DMS53 (cell line): ENCODE measurements around the gene PTPRR.
A peak's percentile ranks its signal among the peaks of the same experiment; 100 is the strongest.
"Not testable (repeated sequence)": the region's sequence is repeated elsewhere in the genome, so short reads cannot be mapped to it uniquely, and the experiment has no call there.

ENCODE experiments used
- DNase-seq: peaks from one replicate; lab custom pipeline; 2025; lab: John Stamatoyannopoulos, UW

The PTPRR gene

DNA sequence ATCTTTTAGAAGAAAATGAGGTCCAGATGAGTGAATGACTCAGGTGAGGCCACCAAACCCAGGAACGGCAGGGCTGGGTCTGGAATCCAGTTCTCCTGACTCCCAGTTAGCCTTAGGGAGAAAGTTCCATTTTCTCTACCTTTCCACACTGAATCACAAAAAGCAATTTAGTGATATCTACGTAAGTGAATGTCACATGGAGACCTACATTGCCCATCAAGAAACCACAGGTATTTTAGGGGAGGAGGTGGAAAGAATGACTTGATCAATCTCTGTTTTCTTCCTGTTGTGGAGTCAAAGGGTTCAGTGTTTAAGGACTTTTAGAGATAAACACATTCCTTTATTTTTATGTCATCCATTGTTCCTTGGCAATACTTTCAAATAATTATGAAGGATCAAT, 176.4 kb downstream of the PTPRR start:
- no peak for DNase-seq

DNA sequence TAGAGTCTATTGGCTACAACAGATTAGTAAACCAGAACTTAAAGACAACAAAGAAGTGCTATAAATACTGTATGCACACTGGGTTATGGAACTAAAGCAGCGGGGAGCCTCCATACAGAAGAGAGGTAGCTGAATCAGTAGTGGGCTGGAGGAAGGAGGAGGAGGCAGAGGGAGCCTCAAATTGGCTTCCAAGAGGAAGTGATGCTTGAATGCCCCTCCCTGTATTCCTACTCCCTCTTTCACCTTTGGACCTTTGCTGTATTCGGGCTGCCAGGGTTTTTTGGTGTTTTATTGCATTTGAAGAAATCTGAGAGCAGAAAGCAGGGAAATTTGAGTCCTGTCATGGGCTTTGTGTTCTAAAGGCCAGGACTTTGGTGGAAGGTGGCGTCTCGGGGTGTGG, 179.3 kb downstream of the PTPRR start:
- DNase-seq = no peak

DNA sequence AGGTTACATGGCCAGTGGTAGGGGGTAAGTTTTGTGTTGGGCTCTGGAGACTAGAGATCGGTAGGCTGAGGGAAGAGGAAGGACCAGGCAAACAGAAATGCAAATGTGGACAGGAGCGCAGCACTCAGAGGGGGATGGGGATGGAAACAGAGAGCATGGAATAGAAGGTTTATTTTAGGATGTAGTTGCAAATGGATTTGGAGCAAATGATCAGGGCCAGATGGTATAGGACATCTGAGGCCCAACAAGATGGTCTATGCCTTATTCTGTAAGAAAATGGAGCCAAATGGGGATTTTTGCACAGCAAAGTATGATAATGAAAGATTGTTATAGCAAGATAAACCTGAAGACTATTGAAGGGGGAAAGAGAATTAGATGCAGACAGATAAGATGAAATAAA, 180.8 kb downstream of the PTPRR start:
- no peak for DNase-seq

DNA sequence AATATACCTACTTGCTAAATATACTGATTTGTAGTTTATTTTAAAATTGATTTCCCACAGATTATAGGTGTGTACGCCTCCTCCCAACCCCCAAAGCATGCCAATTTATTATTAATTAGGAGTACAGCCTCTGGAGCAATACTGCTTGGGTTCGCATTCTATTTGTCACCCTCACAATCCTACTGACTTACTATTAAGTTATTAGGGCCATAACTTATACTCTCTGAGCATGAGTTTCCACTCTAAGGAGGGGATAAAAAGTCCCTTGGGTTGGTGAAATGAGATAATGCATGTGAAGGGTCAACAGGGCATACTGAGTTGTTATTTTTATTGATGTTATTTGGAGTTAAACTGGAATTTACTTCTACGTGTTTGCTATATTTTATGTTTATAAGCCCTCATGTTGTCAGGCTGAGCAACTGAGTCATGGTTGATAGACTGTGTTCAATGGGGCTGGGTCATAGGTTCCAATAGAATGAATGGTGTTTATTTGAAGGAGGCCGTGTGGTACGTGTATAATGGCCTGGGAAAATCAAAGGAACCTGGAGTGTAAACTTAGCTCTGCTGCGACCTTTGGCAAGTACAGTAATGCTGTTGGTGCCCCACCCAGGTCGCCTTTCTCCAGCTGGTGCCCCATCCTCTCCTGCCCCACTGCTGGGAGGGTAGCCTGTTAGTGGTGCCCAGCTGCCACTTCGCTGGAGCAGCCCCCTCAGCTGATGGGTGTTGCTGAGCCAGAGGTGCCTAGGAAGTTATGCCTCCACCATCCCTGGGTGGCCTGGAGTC, 184.0 kb downstream of the PTPRR start:
- DNase-seq = no peak

DNA sequence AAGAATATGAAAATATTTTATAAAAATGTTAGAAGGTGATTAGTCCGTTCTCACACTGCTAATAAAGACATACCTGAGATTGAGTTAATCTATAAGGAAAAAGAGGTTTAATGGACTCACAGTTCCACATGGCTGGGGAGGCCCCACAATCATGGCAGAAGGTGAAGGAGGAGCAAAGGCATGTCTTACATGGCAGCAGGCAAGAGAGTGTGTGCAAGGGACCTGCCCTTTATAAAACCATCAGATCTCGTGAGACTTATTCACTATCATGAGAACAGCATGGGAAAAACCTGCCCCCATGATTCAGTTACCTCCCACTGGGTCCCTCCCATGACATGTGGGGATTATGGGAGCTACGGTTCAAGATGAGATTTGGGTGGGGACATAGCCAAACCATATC, 185.3 kb downstream of the PTPRR start:
- DNase-seq = not testable (repeated sequence)

DNA sequence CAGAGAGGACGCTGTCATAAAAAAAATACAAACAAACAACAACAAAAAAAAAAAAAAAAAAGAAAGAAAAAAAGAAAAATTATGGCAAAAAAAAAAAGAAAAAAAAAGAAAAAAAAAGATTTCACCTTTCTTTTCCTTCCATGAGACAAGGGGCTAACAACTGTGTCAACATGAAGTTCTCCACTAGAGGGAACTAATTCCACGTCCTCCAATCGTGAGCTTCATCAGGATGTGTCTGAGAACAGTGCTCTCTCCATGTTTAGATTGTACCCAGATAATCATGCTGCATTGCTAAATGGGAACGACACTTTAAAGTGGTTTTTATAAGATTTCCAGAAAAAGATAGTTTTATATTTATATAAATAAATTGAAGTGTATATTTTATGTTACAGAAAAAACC, 187.2 kb downstream of the PTPRR start:
- peak; percentile 92 for DNase-seq

DNA sequence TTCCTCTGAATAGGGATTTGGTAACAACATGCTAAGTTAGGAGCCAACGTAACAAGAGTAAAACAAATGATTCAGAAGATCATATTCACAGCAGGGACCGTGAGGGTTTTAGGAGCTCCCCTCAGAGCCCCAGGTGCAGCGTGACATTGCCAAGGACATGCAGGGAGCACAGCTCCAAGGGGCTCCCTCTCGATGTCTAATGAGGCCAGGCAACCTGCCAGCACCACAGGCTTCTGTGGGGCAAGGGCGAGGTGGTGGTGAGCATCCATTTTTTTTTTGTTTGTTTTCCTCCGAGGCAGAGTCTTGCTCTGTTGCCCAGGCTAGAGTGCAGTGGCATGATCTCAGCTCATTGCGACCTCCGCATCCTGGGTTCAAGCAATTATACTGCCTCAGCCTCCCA, 188.3 kb downstream of the PTPRR start:
- DNase-seq = no peak

DNA sequence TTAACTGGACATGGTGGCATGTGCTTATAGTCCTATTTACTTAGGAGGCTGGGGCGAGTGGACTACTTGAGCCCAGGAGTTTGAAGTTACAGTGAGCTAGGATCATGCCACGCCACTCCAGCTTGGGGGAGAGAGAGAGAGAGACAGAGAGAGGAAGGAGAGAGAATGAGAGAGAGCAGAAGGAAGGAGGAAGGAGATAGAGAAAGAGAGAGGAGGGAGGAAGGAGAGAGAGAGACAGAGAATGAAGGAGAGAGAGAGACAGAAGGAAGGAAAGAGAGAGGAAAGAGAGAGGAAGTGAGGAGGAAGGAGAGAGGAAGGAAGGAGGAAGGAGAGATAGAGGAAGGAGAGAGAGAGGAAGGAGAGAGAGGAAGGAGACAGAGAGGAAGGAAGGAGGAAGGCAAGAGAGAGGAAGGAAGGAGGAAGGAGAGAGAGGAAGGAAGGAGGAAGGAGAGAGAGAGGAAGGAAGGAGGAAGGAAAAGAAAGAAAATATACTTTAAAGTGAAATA, 189.8 kb downstream of the PTPRR start:
- no peak for DNase-seq

DNA sequence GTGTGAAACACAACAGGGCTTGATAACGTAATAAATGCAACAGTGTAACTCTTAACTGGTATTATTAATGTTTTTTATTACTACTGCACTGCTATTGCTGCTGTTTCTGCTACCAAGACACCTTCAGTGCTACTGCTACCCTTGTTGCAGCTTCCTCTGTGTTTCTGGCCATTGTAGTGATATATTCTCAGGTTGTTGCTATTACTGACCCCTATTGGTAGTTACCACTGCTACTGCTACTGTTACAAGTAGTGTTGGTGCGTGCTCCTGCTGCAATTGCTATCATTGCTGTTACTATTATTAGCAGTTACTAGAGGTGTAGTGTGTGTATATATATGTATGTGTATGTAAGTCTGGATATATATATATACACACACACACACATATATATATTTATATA, 196.1 kb downstream of the PTPRR start:
- peak; percentile 35 for DNase-seq

DNA sequence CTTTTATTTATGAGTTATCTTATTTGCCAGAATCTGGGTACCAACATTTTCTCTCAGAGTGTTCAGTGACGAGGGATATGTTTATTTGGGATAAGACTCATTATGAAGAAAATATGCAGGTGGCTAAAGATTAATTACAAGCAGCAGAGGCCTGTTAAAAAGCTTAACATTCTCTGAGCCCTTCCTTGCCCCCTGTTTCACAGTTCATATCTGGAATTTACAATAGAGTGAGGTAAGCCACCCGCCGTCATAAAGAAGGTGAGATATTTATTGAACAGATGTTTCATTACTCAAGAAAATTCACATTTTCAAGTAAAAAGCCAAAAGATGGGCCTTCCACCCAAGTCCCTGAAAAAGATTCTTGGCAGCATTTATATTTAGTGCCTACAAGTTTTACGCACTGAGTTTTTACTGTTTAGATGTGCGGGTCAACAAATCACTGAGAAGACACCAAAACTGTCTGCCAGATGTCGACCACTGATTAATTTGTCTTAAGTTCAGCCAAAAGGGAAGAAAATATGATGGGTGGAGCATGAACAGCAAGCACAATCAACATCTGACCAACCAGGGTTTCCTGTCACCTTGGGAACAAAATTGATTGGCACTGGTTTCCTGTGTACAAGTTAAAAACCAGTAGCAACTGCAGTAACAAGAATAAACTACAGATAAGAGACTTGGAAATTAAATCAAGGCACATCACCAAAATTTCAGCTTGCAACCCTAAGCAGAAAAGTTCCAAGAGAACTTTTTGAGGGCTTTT, 197.8 kb downstream of the PTPRR start:
- DNase-seq = no peak

DNA sequence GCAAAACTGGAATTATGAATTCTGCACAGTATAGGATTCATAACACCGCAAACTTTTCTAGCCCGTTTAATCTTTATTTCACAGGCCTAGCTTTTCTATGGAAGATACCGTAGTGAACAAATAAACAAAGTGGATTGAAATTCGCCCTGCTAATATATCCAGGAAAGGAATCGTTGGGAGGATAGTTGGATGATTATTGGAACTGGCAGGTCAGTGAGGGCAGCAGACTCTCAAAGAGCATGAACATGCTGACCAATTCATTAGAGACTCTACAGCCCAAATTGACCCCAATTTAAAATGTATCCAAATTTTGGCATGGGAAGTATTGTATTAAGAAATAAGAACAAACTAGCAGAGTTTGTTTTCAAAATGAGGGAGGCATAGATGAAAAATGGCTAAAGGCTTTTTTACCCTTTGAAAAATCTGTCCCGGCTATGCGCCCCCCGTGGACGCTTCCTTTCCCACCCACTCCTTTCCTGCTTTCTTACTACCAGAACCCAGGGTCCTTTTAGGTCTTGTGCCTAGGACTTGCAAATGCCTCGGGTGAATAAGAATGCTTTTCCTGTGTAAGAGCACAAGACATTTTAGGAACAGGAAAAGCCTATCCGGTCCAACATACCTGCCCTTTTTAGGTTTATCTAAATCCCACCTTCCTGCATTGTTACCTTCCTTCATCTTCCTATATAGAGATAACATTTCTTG, 198.7 kb downstream of the PTPRR start:
- DNase-seq = no peak

DNA sequence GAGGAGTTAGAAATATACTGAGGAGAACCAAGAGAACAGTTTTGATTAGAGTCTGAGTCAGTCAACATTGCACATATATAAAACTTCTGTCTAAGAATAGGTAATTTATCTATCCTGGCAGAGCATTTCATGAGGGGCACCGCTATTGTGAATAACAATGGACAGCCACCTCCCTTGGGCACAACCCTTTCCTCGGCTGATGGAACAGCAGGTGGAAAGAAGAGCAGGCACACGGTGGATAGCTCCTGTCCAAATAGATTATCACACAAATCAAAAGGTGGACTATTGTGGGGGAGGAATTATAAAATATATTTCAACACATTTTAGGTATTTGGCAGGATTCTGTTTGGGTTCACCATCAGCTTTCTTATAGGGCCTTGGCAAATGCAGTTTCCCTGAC, 199.3 kb downstream of the PTPRR start:
- no peak for DNase-seq

DNA sequence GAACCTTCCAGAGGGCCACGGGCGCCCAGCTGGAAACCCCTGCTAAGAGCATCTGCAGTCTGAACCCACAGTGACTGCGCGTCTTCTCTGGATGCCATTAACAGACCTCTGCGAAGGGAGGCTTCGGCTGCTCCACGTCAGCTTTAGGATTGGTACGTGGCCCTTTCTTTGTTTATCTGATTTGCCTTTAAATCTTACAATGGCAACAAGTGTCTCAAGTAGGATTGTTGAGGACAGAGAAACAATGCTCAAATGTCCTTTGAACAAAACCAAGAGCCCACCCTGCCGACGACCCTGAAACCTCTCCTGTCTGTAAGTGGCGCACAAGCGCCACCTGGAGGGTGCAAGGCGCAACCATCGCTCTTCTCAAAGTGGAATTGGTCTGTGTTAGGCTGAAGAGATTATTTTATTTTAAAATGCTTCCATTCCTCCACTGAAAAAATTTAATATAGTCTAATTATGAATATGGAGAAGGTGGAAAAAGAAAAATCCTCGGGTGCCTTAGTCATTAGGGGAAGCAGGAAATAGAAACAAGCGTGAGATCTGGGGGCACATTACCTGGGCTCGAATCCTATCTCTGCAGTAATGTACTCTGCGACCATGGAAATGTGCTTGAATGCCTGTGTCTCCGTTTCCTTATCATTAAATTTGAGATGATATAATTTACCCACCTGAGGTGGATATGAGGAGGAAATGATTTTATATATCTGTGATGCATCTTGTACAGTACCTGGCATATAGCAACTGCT, 200.7 kb downstream of the PTPRR start:
- DNase-seq = peak; percentile 80

DNA sequence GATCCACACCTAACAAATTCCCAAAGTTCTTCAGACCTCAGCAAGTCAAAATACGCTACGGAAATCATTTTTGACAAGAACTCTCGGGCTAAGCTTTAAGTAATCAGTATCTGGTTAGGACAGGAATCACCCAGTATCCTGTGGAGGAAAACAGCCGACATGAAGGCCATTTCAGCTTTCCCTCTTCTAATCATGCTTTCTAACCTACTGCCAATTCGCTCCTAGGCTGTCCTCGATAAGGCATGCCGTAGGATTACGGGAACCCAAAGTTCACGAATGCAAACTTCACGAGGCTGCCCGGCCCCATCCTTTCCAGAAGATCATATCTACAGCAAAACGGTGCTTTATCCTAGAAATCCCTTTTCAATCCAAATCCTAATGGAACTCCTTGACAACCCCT, 201.5 kb downstream of the PTPRR start:
- no peak for DNase-seq

DNA sequence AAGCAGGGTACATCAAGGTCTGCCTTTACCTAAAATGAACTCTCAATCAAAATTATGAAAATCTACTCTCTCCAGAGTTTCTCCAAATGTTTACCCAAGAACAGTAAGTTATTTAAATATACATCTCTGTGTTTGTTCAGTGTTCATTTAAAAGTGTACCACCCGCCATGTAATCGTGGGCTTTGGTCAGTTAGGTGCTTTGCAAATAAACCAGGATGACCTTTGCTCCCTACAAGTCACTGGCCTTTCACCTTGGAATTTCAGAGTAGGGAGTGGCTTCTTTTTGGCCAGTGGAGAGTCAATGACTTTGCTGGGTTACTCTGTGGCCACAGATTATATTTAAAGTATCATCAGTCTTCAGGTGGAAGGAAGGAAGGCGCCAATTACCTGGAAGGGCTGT, 208.7 kb downstream of the PTPRR start:
- DNase-seq = peak; percentile 11

DNA sequence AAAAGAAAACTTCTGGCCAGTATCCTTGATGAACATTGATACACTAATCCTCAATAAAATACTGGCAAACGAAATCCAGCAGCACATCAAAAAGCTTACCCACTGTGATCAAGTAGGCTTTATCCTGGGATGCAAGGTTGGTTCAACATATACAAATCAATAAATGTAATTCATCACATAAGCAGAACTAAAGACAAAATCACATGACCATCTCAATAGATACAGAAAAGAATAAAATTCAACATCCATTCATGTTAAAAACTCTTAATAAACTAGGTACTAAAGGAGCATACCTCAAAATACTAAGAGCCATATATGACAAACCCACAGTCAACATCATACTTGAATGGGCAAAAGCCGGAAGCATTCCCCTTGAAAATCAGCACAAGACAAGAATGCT, 211.5 kb downstream of the PTPRR start:
- DNase-seq = no peak

DNA sequence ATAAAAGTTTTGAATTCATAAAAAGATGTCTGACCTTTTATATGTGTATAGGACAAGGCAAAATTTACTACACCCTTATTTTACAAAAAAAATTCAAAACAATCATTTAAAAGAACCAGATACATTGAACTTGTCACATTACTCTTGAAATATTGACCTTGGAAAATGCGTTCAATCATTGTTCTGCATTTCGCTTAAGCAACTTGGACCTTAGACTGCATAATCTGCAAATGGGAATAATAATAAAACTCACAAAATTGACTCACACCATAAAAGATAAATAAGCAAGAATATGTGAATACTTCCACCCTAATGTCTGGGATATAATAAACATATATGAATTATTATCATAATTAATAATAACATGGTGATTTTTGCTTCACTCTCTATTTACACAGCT, 213.9 kb downstream of the PTPRR start:
- no peak for DNase-seq

DNA sequence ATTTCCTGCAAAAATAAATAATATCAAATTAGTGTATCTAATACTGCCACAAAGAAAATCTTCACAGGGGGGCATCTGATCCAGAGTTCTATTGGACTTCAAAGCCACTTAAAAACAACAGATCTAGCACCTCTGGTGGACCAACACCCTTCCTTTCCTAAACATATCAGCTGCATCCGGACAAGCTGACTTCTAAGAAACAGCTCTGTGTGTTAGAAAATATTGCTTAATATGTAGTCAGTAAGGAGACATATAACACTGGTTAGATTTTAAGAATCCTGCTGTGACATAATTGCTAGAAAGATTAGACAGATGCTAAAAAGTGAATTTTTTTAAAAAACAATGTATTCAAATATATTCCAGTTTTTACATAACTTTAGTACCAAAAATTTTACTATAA, 222.2 kb downstream of the PTPRR start:
- no peak for DNase-seq

DNA sequence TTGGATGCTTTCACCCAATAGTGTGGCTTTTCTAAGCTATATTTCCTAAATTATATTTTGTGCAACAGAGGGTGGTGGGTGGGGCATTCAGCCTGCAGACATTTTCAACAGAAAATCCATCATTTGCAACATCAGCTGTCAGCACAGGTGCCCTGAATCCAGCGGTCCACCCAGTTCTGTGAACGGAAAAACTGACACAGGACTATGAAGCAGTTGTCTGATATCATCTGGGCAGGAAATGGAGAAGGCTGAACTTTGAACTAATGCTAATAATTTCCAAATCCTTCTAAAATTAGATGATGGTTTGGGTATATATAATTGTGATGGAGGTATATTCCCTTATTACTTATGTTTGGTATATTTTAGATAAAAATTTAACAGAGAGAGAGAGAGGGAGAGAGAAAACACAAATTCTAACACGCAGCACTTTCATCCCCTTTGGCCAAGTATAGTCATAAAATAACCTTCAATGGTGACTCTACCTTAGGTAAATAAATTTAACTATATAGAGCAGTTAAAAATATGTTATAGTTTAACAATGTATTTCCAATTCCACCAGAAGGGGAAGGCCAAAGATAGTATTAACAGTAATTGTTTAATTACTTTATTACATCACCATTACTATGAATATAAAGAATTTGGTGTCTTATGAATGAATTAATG, 225.0 kb downstream of the PTPRR start:
- no peak for DNase-seq

DNA sequence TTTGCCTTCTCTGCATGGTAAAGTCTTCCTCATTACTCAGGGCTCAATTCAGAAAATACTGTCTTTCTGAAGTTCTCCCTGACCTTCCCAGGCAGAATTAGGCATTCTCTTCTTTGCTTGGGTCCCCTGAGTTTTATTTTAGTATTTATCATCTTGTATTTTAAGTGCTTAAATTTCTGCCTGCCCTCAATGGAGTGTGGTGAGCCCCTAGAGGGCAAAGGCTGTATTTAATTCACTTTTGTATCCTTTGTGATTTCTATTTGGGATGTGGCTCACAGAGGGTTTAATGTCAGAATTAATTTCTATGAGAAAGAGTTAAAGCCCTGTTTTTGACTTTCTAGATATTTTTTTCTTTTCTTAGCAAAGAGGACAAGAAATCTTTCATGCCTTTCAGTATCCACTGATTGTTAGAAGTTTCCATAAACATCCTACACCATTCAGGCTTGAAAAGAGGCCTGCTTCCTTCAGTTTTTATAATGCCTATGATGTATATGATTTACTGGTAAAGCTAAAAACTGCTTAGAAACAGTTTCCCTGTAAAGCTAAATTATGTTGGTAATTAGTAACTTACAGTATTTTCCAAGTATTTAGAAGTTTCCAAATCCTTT, 227.8 kb downstream of the PTPRR start:
- DNase-seq = peak; percentile 55

DNA sequence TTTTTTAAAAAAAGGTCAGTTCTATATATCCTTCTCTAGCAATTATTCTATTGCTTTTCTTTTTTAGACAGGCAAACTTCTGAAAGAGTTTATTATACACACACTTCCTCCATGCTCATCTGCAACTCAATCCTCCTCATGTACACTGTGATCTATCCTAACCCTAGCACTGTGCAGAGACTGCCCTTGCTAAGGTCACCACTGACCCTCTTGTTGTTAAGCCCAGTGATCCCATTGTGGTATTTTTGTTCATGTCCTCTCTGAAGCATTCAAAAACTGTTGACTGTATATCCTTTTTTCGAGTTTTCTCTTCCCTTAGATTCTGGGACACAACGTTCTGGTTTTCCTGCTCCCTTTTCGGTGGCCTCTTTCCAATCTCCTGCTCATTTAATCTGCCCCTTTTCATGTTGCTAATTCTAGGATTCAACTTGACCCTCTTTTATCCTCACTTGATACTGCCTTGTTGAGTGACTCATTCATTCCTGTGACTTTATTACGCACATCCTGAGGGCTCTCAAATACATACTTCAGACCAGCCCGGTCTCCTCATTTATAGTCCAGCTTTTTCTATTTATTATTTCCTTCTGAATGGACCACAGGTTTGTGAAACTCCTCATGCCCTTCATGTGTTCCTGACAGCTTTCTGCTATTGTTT, 229.4 kb downstream of the PTPRR start:
- peak; percentile 86 for DNase-seq
